ENCODE results near the gene HGFAC.

DNA sequence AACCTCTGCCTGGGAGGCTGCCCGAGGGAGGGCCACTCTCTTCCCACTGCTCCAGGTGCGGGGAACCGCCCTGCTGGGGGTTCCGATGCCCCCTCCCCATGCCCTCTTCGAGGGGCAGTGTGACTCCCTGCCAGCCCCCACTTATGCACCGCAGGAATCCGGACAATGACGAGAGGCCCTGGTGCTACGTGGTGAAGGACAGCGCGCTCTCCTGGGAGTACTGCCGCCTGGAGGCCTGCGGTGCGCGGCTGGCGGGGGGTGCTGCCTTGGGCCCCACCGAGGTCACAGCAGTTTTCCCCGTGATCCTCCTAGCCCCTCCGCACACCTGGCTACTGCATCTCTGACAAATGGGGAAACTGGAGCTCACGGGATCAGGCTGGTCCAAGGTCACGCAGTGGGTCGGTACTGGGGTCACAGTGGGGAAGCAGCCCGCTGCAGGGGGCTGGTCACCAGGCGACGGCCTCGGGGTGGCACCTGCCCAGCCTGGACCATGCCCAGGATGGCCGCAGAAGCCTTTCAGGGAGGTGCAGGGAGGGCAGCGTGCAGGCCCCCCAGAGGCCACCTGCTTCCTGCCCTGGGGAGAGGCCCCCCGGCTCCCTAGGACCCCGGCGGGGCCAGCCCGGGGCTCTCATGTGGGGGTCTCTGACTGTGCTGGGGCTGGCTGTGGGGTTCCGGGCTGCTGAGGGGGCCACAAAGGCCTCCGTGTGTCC lies 3.5 kb downstream of the HGFAC start:
- TF ChIP-seq, protein P1, sequence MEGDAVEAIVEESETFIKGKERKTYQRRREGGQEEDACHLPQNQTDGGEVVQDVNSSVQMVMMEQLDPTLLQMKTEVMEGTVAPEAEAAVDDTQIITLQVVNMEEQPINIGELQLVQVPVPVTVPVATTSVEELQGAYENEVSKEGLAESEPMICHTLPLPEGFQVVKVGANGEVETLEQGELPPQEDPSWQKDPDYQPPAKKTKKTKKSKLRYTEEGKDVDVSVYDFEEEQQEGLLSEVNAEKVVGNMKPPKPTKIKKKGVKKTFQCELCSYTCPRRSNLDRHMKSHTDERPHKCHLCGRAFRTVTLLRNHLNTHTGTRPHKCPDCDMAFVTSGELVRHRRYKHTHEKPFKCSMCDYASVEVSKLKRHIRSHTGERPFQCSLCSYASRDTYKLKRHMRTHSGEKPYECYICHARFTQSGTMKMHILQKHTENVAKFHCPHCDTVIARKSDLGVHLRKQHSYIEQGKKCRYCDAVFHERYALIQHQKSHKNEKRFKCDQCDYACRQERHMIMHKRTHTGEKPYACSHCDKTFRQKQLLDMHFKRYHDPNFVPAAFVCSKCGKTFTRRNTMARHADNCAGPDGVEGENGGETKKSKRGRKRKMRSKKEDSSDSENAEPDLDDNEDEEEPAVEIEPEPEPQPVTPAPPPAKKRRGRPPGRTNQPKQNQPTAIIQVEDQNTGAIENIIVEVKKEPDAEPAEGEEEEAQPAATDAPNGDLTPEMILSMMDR (IDR thresholded peaks at IDR 0.05): no peak
- TF ChIP-seq POLR2A (IDR thresholded peaks at IDR 0.05): no peak

Measured in esophagus squamous epithelium (tissue), 4 donors.